HG03442 (cell line): Measurements from ENCODE around the gene GPR37.

Experiments used
- ATAC-seq: cut with Tn5 transposase; IDR thresholded peaks from one replicate; pipeline ENCODE4 v1.9.1; 2021; ENCODE audit warnings: mild to moderate bottlenecking, moderate library complexity; ENCODE audit not compliant: unreplicated experiment

Gene GPR37

DNA sequence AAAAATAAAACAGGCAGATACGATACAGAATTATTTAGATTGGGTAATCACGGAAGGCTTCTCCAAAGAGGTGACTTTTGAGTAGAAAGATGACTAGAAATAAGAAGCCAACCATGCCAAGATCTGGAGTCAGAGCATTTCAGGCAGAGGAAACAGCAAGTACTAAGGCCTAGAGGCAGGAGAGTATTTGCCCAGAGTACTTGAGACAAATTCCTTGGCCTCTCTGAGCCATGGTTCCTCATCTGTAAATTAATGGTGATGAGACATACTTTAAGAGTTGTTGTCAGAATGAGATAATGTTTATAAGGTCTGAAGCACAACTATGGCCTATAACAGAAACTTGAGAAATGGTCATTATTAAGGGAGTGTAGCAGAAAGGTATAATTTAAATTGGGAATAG lies 15.8 kb upstream of the GPR37 start:
- ATAC-seq: no peak

DNA sequence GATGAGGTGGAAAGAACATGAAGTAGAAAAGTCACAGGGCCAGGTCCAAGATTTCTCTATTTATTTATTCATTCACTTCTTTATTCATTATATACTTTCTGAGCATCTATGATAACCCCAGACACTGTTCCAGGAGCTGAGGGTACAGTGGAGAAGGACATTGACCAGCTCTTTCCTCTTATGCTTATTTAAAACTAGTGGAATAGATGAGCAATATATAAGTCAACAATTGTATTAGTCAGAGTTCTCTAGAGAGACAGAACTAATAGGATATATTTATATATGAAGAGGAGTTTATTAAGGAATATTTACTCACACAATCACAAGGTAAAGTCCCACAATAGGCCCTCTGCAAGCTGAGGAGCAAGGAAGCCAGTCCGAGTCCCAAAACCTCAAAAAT lies 15.0 kb upstream of the GPR37 start:
- ATAC-seq: no peak

DNA sequence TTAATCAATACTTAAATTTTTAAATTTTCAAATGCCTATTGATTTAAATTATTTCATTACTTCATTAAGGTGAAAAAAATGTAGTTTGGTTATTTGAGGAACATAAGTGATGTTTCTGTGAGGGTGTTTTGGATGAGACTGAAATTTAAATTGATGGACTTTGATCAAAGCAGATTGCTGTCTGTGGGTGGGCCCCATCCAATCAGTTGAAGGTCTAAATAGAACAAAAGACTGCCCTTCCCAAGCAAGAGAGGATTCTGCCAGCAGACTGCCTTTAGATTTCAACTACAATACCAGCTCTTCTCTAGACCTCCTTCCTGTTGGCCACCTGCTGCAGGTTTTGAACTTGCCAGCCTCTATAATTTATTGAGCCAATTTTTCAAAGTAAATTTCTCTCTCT lies 14.5 kb upstream of the GPR37 start:
- ATAC-seq: no peak

DNA sequence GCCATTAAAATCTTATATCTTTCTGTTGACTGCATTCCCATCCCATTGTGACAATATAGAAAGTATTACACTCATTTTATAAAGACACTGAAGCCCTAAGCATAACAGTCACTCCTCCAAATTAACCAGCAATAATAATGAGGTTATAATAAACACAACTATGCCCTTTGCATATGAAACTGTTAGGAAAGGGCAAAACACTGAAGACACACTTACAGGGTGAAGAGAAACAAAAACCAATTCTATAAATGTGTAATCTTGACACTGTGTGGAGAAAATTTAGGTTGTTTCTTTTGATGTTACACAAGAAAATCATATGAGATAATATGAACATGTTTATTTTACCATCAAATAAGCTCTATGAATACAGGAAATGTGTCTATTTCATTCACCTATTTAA lies 14.0 kb upstream of the GPR37 start:
- no peak for ATAC-seq

DNA sequence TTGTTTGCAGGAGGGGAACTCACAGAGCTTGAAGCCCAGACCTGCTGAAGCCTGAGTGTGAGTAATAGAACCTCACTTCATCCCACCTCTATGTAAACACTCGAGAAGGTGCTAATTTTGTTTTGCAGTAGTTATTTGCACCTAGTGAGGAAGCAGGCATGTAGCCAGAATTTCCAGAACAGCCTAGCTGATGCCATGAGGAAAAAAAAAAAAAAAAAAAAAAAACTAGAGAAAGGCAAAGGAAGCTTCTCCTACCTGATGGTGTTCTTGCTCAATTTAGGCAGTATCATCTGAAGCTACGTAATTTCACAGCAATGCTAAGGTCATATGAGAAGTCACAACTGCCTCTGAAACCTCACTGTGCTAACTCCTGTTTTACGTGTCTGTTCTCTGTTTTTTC lies 13.6 kb upstream of the GPR37 start:
- ATAC-seq: no peak

DNA sequence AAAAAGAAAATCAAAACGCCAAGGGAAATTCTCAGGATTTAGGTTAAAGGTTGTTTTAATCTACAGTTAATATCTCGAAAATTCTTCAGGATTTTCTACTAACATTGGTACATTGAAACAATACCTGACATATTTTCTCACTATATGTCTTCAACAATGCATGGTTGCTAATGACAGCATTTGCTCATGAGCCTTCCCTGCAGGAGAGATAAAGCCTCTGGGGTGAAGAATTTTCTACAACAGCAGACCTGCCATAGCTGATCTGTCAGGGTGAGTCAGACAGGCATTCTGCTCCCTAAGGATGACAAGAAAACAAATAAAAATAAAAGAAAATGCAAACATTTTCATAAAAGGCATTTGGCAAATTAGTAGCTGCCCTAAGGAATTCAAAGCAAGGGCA lies 11.7 kb upstream of the GPR37 start:
- no peak for ATAC-seq

DNA sequence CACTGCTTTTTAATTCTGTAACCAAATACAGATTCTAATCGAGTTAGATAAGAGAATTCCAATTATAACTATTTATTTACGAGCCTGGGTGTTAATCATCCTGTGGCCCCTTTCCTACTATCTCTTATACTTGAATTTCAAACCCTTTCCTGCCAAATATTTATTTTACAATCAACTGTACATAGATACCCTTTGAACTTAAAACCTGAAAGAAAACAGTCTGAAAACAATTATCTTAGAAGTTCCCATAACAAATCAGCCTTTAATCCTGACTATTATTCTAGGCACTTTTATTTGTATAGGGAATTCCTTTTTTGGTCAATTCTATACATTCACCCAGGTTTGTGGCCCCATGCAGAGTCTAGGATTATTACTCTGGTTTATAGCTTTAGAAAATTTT lies 10.6 kb upstream of the GPR37 start:
- ATAC-seq: no peak

DNA sequence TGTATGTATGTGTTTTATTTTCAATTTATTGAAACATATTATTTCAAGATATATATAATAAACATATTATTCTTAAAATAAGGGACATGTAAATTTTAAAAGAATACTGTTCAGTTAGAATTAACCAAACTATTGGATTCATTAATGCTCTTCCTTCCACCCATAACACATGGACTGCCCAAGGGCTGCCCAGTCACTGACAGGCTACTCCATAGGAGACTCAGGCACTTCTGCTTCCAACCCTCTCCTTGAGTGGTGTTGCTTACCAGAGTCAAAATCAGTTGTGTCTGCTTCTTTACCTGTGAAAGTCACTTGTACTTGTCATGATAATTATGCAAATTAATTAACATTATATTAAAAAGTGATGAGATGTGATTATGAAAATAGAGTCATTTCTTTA lies 9.8 kb upstream of the GPR37 start:
- no peak for ATAC-seq

DNA sequence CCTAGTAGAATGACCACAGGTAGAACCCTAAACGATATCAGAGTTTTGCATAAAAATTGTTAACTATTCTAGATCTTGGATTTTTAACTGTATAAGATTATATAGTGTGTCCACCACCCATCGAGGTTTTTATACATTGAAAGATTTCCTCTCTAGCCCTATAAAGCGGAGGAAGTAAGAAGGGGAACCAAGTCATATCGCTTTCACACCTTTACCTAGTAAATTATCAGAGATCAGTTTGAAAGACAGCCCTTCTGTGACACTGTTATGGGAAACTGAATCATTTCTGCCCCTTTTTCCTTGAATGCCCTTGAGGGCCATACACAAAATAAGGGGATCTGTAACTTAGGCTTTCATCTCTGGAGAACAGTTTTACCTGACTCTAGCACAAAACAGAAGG lies 8.3 kb upstream of the GPR37 start:
- no peak for ATAC-seq

DNA sequence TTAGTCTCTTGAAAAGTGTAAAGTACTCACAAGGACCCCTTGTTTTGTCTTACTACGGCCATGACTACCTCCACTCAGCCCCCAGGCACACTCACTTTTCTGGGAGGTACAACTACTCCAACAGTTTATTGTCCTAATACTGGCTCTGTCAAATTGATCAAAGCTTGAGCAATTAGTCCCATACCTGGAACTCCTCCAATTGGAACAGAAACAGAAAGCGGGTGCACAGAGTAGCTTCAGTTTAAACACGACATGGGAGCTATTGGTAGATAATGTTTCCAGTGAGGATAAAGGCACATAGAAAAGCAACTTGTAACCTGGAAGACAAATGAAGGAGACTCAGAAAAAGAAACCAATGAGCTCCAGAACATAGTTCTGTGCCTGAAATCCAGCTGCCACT lies 7.7 kb upstream of the GPR37 start:
- no peak for ATAC-seq

DNA sequence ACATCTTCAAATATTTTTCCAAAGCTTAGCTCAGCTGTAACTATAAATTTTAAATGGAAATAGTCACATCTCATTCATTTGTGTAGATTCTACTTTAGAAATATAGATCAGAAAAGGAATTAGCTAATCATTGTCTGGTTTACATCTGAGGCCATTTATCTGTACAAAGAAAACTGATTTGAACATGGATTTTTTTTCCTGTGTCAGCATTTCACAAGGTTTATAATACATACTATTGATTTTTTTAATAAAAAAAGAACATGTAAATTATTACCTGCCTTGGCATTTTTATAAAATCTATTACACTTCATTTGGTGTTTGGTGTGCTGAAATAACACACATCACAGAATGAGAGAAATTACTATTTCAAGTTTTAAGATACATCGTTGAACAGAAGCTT lies 3.5 kb upstream of the GPR37 start:
- ATAC-seq: no peak

DNA sequence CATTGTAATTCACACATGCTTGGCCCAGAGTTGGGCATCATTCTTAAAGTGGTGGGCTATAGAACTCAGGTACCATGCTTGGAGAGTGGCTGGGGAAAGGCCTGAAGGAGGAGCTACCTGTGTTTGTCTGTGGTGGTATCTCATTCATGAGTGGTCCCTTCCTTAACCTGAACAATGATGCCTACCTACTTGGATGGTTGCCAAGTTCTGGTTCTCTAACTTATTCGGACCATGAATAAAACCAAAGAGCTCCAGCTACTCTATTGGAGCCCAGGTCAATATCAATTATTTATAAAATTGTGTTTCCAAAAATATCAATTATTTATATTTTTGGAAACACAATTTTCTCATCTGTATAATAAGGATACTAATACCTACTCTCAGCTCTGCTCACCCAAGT lies 2.9 kb upstream of the GPR37 start:
- no peak for ATAC-seq

DNA sequence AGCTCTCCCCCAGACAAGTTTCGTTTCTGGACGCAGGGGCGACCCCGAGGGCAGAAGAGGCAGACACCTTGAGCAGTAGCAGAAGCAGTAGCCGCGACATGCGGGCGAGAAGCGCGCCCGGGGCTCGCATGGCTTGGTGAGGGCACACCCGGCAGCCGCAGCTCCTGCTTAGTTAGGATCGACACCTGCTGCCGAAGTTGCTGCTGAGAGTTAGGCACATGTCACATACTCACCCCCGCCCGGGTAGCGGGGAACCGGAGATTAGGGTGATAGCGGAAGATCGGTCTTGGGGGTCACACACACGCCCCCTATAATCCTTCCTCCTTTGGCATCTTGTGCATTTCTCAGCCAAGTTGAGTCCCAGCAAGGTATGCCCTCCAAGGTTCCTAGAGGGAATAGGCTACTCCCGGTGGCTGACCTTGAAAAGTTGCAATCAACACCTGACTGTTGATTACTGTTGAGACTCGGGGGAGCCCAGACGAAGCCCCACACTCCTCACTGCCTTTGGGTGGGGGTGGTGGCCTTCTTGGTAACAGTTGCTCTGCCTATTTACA lies 668 bp downstream of the GPR37 start:
- ATAC-seq: peak; percentile 36

DNA sequence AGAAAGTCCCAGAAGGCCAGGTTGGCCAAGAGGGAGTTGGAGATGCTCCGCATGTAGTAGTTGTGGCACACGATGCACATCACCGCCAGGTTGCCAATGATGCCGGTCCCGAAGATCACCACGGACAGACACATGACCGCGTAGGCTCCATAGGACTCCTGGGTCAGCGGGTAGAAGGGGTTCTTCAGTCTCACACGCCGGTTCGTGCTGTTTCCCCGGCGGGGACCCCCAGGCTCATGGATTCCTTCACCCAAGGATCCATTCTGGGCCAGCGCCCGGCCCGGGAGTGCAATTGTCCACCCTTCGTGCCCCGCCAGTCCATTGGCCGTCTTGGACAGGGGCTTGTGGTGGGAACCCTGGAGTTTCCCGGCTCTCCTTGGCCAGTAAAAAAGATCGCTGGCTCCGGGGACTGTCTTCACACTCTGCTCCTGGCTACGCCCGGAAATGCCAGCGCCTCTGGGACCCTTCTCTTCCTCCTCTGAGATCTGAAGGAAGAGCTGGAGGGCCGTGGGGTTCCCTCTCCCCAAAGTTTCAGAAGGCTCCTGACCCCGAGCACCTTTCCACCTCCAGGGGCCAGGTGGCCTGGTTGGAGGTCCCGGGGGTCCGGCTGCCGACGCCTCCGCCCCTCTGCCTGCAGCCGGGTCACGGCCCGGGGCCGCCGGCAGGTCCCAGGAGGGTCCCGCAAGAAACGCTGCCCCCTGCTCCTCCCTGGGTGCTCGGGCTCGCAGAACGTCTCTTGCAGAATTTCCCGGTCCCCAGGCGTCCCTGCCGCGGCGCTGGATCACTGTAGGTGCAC lies 1.3 kb downstream of the GPR37 start:
- no peak for ATAC-seq

DNA sequence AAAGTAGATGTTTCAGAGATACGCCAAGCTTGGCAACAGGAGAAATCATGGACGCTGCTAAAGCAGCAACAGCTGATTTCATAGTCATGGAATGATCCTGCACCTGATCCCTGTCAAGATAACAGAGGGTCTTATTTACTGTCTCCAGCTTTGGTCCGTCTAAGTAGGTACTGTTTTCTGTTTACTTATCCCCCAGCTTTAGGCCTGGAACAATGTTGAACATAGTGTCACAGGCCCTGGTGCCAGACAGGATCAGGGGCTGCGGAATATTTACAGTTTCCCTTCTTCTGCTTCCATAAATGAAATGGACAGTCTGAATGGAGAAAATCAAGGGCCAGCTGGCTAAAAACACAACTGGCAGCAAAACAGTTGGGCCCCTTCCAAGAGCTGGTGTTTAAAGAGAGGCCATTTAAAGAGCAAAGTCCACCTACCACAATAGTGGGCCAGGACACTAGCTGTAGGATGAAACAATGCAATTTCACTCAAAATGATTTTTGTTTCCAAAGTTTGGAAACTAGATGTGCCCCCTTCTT lies 2.9 kb downstream of the GPR37 start:
- no peak for ATAC-seq

DNA sequence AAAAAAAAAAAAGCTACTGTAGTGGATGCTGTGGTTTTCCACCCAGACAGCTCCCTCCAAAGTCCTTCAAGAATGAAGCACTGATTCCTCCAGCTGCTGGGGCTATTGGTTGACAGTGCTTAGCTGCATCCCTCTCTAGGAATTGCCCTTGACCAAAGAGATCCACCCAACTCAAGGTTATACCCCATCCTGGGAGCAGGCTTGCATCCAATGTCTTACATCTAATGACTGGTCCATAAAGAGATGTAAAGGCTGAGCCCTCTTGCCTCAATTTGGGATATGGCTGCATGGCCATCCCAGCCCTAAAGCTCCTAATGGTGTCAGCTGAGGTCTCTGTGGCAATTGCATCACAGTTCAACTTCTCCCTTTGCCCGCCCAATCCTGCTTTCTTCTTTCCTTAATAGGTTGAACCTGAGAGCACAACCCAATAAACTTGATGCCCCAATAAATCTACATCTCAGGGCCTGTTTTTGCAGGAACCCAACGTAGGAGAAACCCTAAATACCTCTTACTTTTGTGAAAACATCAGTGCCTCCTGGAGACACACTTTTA lies 4.4 kb downstream of the GPR37 start:
- no peak for ATAC-seq

DNA sequence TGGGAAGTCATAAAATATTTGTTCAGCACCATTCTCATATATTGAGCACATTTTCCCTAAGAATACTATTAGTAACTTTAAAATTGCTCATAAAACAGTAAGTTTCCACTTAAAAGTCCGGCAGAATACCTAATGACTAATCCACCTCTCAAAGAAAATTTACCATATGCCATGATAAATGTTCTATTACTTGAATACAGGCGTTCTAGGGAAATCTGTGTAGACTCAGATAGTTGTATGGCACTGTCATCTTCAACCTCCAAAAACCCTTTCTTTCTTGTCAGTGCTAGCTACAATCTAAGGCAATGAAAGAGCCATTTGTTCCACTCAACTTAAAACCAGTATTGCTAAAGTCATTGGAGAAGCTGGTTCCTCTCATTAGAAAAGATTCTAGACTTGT lies 7.3 kb downstream of the GPR37 start:
- no peak for ATAC-seq

DNA sequence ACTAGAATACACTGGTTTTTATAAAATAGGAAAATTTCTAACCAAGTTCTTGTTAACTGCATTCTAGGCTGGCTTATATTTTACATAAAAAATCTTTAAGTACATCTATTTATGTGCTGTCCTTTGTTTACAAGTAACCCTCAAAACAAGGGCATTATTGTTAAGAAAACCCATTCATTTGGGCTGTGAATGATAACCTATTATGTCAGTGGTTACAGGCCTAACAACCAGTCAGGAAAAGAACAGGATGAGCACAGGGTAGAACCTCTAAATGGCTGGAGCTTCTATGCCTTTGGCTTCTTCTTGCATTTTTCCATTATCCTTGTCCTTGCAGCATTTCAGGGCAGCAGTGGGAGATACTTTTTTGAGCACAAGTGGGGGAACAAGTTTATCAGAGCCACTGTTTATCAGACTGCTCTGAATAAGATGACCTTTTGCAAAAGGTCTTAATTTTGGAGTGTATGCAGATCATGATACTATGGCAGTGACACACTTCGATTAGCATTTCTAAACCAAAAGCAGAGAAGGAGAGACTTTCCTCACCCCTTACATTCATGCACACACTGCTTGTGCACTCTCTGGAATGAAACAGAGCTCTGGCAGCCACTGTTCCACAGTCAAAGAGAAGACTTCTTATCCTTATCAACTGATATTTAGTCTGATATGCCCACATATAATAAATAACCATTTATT lies 10.9 kb downstream of the GPR37 start:
- no peak for ATAC-seq

DNA sequence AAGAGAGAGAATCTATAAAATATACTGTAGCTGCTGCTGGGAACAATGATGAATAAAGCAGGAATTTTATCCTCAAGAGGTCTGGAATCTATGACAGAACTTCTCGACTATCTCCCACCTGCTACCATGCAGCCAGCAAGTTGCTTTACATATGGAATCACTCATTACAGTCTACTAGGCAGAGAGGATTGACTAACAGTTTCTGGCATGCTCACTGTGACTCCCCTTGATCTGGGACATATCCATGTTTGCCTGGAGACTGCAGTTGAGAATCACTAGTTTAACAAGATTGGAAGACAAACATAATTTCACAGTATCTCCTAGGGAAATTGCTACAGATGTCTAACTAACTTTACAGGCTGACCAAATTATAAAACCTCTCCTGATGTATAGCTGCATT lies 13.3 kb downstream of the GPR37 start:
- ATAC-seq: no peak

DNA sequence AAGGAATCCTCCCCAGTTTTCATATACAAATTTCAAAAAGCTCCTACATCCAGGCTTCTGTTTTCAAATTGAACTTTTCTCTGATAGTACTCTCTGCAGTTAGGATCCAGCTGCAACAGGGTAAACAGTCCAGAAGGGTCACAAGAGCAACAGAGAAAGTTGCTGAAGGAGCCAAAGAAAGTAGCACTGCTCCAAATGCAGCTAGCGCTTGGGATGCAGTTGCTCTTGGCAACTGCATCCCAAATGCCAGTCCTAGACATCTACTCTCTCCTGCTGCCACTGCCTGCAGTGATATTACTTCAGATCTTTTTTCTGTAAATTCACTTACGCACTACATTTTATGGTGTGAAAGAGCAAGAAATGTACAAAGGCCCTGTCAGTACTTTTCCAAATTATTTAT lies 14.6 kb downstream of the GPR37 start:
- no peak for ATAC-seq

DNA sequence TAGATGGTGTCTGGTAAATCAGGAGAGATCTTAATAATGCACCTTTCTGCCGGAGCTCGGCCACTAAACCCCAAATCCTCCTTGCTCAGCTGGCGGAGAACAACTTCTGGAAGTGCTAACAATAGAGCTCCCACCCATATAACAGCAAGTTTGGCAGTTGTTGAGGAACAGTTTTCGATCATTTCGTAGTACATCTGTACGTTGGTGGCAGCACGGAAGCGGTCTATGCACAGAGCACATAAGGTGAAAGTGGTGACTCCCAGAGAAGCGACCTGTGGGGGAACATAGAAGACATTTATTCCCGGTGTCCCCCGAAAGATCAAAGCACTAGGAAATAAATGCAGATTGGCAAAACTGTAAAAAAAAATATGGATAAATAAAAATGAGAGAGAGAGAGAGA lies 18.5 kb downstream of the GPR37 start:
- ATAC-seq: no peak

DNA sequence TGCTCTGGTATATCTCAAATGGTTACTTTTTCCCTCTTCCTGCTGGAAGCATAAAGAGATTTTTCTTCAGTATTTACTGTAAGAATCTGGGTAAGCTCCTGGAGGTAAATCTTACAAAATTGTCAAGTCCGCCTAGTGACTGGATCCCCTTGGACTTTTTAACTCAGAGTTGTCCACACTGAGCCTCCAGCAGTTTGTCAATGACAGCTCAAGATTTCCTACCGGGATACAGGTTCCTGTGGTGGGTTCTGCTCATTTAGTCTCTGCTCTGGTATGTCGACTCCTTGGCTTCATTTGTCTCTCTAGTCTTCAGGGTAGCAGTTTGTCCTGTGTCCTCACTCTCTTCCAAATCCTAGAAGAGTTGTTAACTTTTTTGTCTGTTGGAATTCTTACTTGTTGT lies 27.0 kb downstream of the GPR37 start:
- ATAC-seq: no peak
